ENCODE results near the gene EEIG1.

DNA sequence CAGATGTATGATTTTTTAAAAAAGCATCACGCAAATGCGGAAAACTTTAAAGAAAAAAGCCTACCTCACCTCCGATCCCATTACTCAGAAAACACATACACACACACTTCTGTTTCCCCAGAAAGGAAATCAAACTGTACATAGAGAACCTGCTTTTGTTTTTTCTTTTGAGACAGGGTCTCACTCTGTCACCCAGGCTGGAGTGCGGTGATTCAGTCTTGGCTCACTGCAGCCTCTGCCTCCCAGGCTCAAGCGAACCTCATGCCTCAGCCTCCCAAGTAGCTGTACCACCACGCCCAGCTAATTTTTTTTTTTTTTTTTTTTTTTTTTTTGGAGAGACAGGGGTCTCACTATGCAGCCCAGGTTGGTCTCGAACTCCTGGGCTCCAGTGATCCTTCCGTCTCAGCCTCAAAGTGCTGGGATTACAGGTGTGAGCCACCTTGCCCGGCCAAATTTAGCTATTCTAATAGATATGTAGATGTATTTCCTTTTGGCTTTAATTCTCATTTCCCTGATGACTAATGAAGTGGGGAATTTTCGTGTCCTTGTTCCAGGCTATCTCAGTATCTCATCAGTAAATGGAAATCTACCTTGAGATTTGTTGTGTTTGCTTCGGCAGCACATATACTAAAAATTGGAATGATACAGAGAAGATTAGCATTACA, 25.7 kb upstream of the EEIG1 start:
- TF ChIP-seq POLR2A (IDR thresholded peaks at IDR 0.05): no peak
- TF ChIP-seq, protein P1, sequence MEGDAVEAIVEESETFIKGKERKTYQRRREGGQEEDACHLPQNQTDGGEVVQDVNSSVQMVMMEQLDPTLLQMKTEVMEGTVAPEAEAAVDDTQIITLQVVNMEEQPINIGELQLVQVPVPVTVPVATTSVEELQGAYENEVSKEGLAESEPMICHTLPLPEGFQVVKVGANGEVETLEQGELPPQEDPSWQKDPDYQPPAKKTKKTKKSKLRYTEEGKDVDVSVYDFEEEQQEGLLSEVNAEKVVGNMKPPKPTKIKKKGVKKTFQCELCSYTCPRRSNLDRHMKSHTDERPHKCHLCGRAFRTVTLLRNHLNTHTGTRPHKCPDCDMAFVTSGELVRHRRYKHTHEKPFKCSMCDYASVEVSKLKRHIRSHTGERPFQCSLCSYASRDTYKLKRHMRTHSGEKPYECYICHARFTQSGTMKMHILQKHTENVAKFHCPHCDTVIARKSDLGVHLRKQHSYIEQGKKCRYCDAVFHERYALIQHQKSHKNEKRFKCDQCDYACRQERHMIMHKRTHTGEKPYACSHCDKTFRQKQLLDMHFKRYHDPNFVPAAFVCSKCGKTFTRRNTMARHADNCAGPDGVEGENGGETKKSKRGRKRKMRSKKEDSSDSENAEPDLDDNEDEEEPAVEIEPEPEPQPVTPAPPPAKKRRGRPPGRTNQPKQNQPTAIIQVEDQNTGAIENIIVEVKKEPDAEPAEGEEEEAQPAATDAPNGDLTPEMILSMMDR (IDR thresholded peaks at IDR 0.05): no peak

All from body of pancreas (tissue), 4 donors.